ENCODE data around the gene SDSL. TPM values are rescaled to one million over a fixed set of nuclear protein-coding genes. Genes with fewer than 3 reads are reported as not detected.

Gene SDSL
- total RNA-seq, 1 donor from 2014 or later = 14.5 TPM

GRCh38 chr12:113427882-113428281 lies 5.7 kb downstream of the SDSL start:
- no peak overlapping the region for H3K4me3 ChIP-seq (ENCODE audit: low read depth, low read length)
- no peaks in the 10 kb centered on the region for H3K27me3 ChIP-seq (ENCODE audit: control insufficient read depth, insufficient read depth, low read length)
- no peak for DNase-seq (ENCODE audit: low read depth)
- TF ChIP-seq, protein P1, sequence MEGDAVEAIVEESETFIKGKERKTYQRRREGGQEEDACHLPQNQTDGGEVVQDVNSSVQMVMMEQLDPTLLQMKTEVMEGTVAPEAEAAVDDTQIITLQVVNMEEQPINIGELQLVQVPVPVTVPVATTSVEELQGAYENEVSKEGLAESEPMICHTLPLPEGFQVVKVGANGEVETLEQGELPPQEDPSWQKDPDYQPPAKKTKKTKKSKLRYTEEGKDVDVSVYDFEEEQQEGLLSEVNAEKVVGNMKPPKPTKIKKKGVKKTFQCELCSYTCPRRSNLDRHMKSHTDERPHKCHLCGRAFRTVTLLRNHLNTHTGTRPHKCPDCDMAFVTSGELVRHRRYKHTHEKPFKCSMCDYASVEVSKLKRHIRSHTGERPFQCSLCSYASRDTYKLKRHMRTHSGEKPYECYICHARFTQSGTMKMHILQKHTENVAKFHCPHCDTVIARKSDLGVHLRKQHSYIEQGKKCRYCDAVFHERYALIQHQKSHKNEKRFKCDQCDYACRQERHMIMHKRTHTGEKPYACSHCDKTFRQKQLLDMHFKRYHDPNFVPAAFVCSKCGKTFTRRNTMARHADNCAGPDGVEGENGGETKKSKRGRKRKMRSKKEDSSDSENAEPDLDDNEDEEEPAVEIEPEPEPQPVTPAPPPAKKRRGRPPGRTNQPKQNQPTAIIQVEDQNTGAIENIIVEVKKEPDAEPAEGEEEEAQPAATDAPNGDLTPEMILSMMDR (IDR thresholded peaks at IDR 0.05; ENCODE audit: insufficient read depth, low read length, poor library complexity, severe bottlenecking) = no peak
- no peaks in the 10 kb centered on the region for H3K36me3 ChIP-seq (ENCODE audit: control insufficient read depth, insufficient read depth, low read length)

DNA sequence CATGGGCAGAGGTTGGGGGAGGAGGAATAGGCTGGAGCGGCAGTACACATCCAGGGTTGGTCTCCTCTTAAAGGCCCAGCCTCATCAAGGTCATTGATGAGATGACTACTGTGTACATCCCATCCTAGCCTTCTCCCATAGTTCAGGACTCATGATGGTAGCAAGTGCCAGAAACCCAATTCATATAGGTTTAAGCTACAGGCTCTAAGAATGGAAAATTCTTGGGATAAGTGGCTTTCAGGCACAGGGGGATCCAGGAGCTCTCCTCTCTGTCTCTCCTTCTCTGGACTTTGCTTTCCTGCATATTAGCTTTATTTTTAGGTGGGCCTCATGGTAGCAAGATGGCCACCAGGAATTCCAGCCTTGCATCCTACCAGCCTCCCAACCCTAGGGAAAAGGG lies 6.3 kb downstream of the SDSL start:
- no peak for DNase-seq (ENCODE audit: low read depth)
- no peaks in the 10 kb centered on the region for H3K27me3 ChIP-seq (ENCODE audit: control insufficient read depth, insufficient read depth, low read length)
- no peaks in the 10 kb centered on the region for H3K36me3 ChIP-seq (ENCODE audit: control insufficient read depth, insufficient read depth, low read length)
- H3K4me3 ChIP-seq (ENCODE audit: low read depth, low read length) = no peak overlapping the region
- TF ChIP-seq, protein P1 (IDR thresholded peaks at IDR 0.05; ENCODE audit: insufficient read depth, low read length, poor library complexity, severe bottlenecking) = no peak

GRCh38 chr12:113432986-113433385 lies 10.8 kb downstream of the SDSL start:
- DNase-seq (ENCODE audit: low read depth) = no peak
- no peak overlapping the region for H3K4me3 ChIP-seq (ENCODE audit: low read depth, low read length)
- no peaks in the 10 kb centered on the region for H3K36me3 ChIP-seq (ENCODE audit: control insufficient read depth, insufficient read depth, low read length)
- TF ChIP-seq, protein P1 (IDR thresholded peaks at IDR 0.05; ENCODE audit: insufficient read depth, low read length, poor library complexity, severe bottlenecking) = no peak
- H3K27me3 ChIP-seq (ENCODE audit: control insufficient read depth, insufficient read depth, low read length) = no peaks in the 10 kb centered on the region

GRCh38 chr12:113435367-113435766 lies 13.2 kb downstream of the SDSL start:
- Histone ChIP-seq H3K27me3 (ENCODE audit: control insufficient read depth, insufficient read depth, low read length) (peaks cover 4% of the 10 kb centered on the region), H3K4me3 (ENCODE audit: low read depth, low read length) (no peak overlapping the region), H3K36me3 (ENCODE audit: control insufficient read depth, insufficient read depth, low read length) (no peaks in the 10 kb centered on the region)
- TF ChIP-seq, protein P1 (IDR thresholded peaks at IDR 0.05; ENCODE audit: insufficient read depth, low read length, poor library complexity, severe bottlenecking) = no peak
- DNase-seq (ENCODE audit: low read depth) = no peak

DNA sequence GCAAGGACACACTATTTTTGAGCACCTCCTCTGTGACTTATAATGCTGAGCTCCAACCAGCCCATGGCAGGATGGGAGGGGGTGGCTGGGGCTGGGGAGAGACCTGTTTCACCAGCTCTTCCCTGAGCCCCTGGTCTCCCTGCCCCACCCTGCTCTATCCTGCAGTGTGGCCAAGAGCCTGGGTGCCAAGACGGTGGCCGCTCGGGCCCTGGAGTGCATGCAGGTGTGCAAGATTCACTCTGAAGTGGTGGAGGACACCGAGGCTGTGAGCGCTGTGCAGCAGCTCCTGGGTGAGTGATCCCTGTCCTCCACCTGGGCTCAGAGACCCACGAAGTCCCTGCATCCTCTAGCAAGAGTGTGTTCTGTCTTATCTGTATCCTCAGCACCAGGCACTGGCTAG lies 14.4 kb downstream of the SDSL start:
- Histone ChIP-seq H3K4me3 (ENCODE audit: low read depth, low read length) (no peak overlapping the region), H3K36me3 (ENCODE audit: control insufficient read depth, insufficient read depth, low read length) (no peaks in the 10 kb centered on the region), H3K27me3 (ENCODE audit: control insufficient read depth, insufficient read depth, low read length) (peaks cover 6% of the 10 kb centered on the region)
- no peak for DNase-seq (ENCODE audit: low read depth)
- TF ChIP-seq, protein P1 (IDR thresholded peaks at IDR 0.05; ENCODE audit: insufficient read depth, low read length, poor library complexity, severe bottlenecking) = no peak

DNA sequence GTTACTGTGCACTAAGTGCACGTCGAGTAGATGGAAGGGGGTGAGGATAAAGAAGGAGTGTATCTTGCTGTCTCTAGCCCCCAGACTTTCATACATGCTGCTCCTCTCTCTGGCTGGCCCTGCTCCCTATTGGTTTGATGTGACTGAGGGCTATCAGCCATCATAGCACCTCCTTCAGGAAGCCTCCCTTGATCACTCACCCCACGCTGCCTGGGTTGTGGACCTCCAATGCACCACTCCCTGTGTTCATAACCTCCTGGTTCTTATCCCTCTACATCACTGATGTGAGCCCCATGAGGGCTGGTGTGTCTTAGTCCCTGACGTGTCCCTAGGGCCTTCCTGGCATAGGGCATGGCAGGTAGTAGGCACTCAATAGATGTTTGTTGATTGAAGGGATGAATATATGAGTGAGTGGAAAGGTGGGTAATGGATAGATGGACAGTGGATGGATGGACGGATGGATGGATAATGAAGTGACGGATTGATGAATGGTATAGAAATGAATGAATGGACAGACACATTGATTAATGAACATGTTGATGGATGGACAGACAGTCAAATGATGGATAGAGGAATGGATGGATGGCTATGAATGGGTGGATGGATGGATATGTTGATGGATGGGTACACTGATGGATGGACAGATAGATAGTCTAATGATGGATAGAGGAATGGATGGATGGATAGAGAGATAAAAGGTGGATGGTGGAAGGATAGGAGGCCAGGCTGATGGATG lies 15.0 kb downstream of the SDSL start:
- DNase-seq (ENCODE audit: low read depth) = no peak
- Histone ChIP-seq H3K4me3 (ENCODE audit: low read depth, low read length) (no peak overlapping the region), H3K27me3 (ENCODE audit: control insufficient read depth, insufficient read depth, low read length) (peaks cover 9% of the 10 kb centered on the region), H3K36me3 (ENCODE audit: control insufficient read depth, insufficient read depth, low read length) (no peaks in the 10 kb centered on the region)
- TF ChIP-seq, protein P1 (IDR thresholded peaks at IDR 0.05; ENCODE audit: insufficient read depth, low read length, poor library complexity, severe bottlenecking) = no peak

Measured in kidney epithelial cell (primary cell).